Neural crest cell (in vitro differentiated cells): Measurements from ENCODE around the gene IQCE. TPM values are rescaled to one million over a fixed set of nuclear protein-coding genes. Genes with fewer than 3 reads are reported as not detected.
"Not testable (repeated sequence)": the region's sequence is repeated elsewhere in the genome, so short reads cannot be mapped to it uniquely, and the experiment has no call there.

Source experiments
- DNase-seq: peaks from one replicate; pipeline ENCODE4 v3.0.0; 2021; ENCODE audit warnings: low read depth, mixed read lengths, low spot score
- H3K27ac Mint-ChIP-seq: one replicate; pipeline ENCODE4 v1.8.0; 2021; ENCODE audit warnings: mild to moderate bottlenecking, mixed read lengths; ENCODE audit not compliant: unreplicated experiment
- H3K27me3 Mint-ChIP-seq: 2 replicates; pipeline ENCODE4 v1.8.0; 2021; ENCODE audit warnings: low read depth, mild to moderate bottlenecking, mixed read lengths
- H3K36me3 Mint-ChIP-seq: 2 replicates; pipeline ENCODE4 v1.8.0; 2021; ENCODE audit warnings: low read depth, mild to moderate bottlenecking, mixed read lengths
- H3K4me1 Mint-ChIP-seq: 2 replicates; pipeline ENCODE4 v1.8.0; 2021; ENCODE audit warnings: mixed read lengths
- H3K4me3 Mint-ChIP-seq: one replicate; pipeline ENCODE4 v1.8.0; 2021; ENCODE audit warnings: mild to moderate bottlenecking, mixed read lengths
- H3K9me3 Mint-ChIP-seq: 2 replicates; pipeline ENCODE4 v1.8.0; 2021; ENCODE audit warnings: mixed read lengths
- CTCF ChIP-seq: fragments of 200-600 bp; sonication (generic); conservative IDR thresholded peaks from 2 replicates; pipeline ENCODE4 v1.5.0; 2021; ENCODE audit warnings: antibody characterized with exemption, mild to moderate bottlenecking
- total RNA-seq: library from RNA; stranded (reverse); gene quantifications from 2 replicates; pipeline ENCODE4 v1.2.1, GENCODE V29; 2021

Gene IQCE
- total RNA-seq, 1 donor from 2014 or later: 22.4 TPM

GRCh38 chr7:2529161-2530070, 29.4 kb upstream of the IQCE start:
- DNase-seq: no peak
- Mint-ChIP-seq H3K36me3 (peaks cover 4% of the 10 kb centered on the region), H3K4me3 (no peak overlapping the region), H3K4me1 (peaks cover 19% of the 10 kb centered on the region), H3K27ac (no peak overlapping the region), H3K27me3 (no peaks in the 10 kb centered on the region), H3K9me3 (no peaks in the 10 kb centered on the region)
- TF ChIP-seq CTCF: no peak

GRCh38 chr7:2530071-2530987, 28.4 kb upstream of the IQCE start:
- DNase-seq: no peak
- Mint-ChIP-seq H3K9me3 (no peaks in the 10 kb centered on the region), H3K27me3 (no peaks in the 10 kb centered on the region), H3K4me3 (peak overlapping the region; percentile 19), H3K36me3 (peaks cover 4% of the 10 kb centered on the region), H3K4me1 (peaks cover 19% of the 10 kb centered on the region), H3K27ac (peak overlapping the region; percentile 6)
- no peak for TF ChIP-seq CTCF

GRCh38 chr7:2530994-2531795, 27.6 kb upstream of the IQCE start:
- H3K36me3 Mint-ChIP-seq, DNase-seq, H3K9me3 Mint-ChIP-seq, H3K27me3 Mint-ChIP-seq: not testable (repeated sequence)
- Mint-ChIP-seq H3K27ac (peak overlapping the region; percentile 6), H3K4me1 (peaks cover 16% of the 10 kb centered on the region), H3K4me3 (peak overlapping the region; percentile 19)

GRCh38 chr7:2531796-2532110, 27.0 kb upstream of the IQCE start:
- H3K9me3 Mint-ChIP-seq, DNase-seq, H3K27me3 Mint-ChIP-seq, H3K4me3 Mint-ChIP-seq, H3K36me3 Mint-ChIP-seq, H3K27ac Mint-ChIP-seq: not testable (repeated sequence)
- H3K4me1 Mint-ChIP-seq: peaks cover 16% of the 10 kb centered on the region

GRCh38 chr7:2532199-2532772, 26.5 kb upstream of the IQCE start:
- not testable (repeated sequence) for H3K9me3 Mint-ChIP-seq, H3K27me3 Mint-ChIP-seq, H3K27ac Mint-ChIP-seq, H3K36me3 Mint-ChIP-seq, DNase-seq
- Mint-ChIP-seq H3K4me1 (peaks cover 16% of the 10 kb centered on the region), H3K4me3 (peak overlapping the region; percentile 57)

- H3K4me3 Mint-ChIP-seq, H3K36me3 Mint-ChIP-seq, H3K27ac Mint-ChIP-seq, H3K27me3 Mint-ChIP-seq, H3K9me3 Mint-ChIP-seq, DNase-seq: not testable (repeated sequence)
- H3K4me1 Mint-ChIP-seq: peaks cover 14% of the 10 kb centered on the region
Measured at GRCh38 chr7:2532816-2533215, 26.0 kb upstream of the IQCE start.

GRCh38 chr7:2533566-2533965, 25.2 kb upstream of the IQCE start:
- not testable (repeated sequence) for H3K36me3 Mint-ChIP-seq, H3K9me3 Mint-ChIP-seq, DNase-seq, H3K4me1 Mint-ChIP-seq, H3K27me3 Mint-ChIP-seq
- H3K27ac Mint-ChIP-seq: peak overlapping the region; percentile 35
- H3K4me3 Mint-ChIP-seq: peak overlapping the region; percentile 71

GRCh38 chr7:2534214-2534613, 24.6 kb upstream of the IQCE start:
- not testable (repeated sequence) for H3K4me3 Mint-ChIP-seq, DNase-seq, H3K27ac Mint-ChIP-seq, H3K9me3 Mint-ChIP-seq, H3K36me3 Mint-ChIP-seq, H3K4me1 Mint-ChIP-seq, H3K27me3 Mint-ChIP-seq

- H3K4me1 Mint-ChIP-seq, H3K36me3 Mint-ChIP-seq, H3K27ac Mint-ChIP-seq, DNase-seq, H3K9me3 Mint-ChIP-seq, H3K27me3 Mint-ChIP-seq: not testable (repeated sequence)
- H3K4me3 Mint-ChIP-seq: peak overlapping the region; percentile 41
Measured at GRCh38 chr7:2535872-2536627, 22.7 kb upstream of the IQCE start.
